GM15510 (cell line): ENCODE results near the gene GPR39.

Experiments used
- POLR2A ChIP-seq: IDR thresholded peaks from 3 replicates; pipeline ENCODE4 v1.6.1; 2011; ENCODE audit warnings: borderline replicate concordance; ENCODE audit not compliant: insufficient read length; ENCODE audit errors: extremely low read depth

Gene GPR39

GRCh38 chr2:132586101-132586511, 169.5 kb downstream of the GPR39 start:
- TF ChIP-seq POLR2A, result no peak

DNA sequence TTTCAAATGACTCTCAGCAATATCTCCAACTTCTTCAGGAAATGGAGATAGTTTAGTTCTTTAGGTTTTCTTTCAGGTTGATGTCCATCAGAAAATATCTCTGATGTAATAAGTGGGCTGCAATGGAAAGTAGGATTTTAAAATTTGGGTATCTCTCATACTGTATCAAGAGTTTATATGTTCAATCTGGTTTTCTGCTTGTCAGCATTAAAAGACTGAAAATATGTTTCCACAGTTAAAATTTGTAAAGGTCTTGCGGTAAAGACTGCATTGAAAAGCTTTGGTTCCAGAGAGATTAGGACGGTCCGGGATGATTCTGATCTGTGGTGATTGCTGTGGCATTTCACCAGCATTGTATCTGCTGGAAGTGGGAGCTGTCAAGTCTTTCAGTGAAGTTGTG, 170.2 kb downstream of the GPR39 start:
- no peak for TF ChIP-seq POLR2A

DNA sequence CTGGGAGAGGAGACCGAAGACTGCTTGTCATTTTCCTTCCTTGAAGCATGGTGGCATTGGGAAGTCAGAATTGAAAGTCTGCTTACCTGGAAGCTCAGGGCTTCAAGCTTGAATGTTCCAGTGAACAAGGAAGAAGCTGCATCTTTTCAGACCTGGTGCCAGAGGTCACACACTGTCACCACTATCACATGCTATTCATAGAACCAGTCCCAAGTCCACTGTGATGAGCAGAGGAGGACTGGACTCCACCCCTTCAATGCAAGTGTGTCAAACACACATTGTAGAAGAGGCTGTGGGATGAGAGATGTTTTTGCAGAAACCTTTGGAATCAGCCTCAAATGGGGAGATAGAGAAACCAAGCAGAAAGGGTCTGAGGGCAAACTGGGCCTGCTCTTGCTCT, 172.0 kb downstream of the GPR39 start:
- TF ChIP-seq POLR2A, result no peak

- no peak for TF ChIP-seq POLR2A
Measured at GRCh38 chr2:132589111-132589830, 172.7 kb downstream of the GPR39 start.

GRCh38 chr2:132589966-132590365, 173.4 kb downstream of the GPR39 start:
- TF ChIP-seq POLR2A, result no peak

GRCh38 chr2:132593171-132593570, 176.6 kb downstream of the GPR39 start:
- TF ChIP-seq POLR2A, result no peak

DNA sequence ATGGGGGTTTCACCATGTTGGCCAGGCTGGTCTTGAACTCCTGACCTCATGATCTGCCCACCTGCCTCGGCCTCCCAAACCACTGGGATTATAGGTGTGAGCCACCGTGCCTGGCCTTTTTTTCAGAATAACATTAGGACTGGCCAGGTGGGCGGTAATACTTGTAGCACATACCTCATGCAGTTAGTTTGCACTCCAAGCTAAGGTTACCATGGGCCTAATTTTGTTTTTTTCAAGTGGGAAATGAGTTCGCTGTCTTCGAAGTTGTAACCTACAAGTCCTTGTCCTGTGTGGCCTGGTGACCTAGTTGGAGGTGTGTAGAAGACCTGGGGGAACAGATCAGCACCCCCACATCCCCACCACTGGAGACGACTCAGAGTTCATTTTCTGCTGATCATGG, 178.6 kb downstream of the GPR39 start:
- TF ChIP-seq POLR2A, result no peak

DNA sequence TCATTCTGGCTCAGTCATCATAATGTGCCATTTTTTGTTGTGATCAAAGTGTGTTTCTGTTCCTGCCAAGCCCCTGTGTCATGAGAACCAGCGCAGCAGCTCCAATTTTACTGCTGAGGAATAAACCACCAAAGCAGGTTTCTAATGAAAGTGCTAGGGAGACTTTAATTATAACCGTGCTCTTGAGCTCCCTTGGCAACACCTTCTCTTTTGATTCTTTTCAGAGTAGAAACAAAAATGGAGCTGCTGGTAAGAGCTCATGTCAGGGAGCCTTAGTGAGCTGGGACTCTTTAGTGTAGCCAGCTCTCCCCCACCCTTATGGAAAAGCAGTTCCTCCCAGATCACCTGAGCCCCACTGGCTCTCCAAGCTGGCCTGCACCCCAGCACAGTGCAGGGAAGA, 179.1 kb downstream of the GPR39 start:
- no peak for TF ChIP-seq POLR2A

GRCh38 chr2:132597166-132597565, 180.6 kb downstream of the GPR39 start:
- TF ChIP-seq POLR2A, result no peak

GRCh38 chr2:132597831-132598230, 181.2 kb downstream of the GPR39 start:
- TF ChIP-seq POLR2A, result no peak

GRCh38 chr2:132598536-132598935, 181.9 kb downstream of the GPR39 start:
- TF ChIP-seq POLR2A, result no peak

DNA sequence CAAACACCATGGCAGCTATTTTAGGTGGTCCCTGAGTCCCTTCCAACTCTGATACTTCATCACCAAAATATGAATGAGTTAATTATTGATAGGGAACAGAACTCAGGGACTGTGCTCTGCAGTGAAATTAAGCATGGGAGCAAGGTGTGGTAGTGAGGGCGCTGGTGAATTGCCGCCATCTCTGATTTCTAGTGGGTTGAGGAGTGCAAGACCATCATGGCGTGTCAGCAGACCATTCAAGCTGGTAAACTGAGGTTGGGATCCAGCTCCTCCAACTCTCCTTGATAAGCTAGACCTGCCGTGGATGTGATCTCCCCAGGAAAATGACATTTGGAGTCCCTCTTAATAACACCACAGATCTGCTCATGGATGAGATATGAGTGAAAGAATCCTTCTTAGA, 183.0 kb downstream of the GPR39 start:
- TF ChIP-seq POLR2A, result no peak

GRCh38 chr2:132604561-132604960, 188.0 kb downstream of the GPR39 start:
- no peak for TF ChIP-seq POLR2A

- no peak for TF ChIP-seq POLR2A
Measured at GRCh38 chr2:132605236-132606180, 188.9 kb downstream of the GPR39 start.

DNA sequence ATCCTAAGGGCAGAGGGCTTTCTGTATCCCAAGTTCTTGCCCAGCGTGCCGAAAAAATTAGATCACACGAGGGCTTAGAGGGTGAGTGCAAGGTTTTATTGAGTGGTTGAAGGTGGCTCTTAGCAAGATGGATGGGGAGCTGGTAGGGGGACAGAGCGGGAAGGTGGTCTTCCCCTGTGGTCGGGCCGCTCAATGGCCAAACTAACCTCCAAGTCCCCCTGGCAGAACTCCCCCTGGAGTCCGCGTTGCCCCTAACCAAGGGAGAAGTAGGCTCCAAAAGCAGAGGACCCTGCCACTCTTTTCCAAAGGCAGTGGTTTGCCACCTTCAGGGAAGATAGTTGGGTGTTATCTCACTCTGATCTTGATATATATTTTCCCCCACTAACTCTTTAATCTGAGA, 190.0 kb downstream of the GPR39 start:
- TF ChIP-seq POLR2A, result no peak
